ENCODE results near the gene LRRC32. TPM values are rescaled to one million over a fixed set of nuclear protein-coding genes. Genes with fewer than 3 reads are reported as not detected.

Gene LRRC32
- total RNA-seq, 1 experiment from 2014 or later, result not detected

- no peaks in the 10 kb centered on the region for H3K36me3 ChIP-seq (ENCODE audit: low read depth, low read length)
- H3K27me3 ChIP-seq (ENCODE audit: low read length), result no peaks in the 10 kb centered on the region
- no peak overlapping the region for H3K4me3 ChIP-seq (ENCODE audit: low read length)
- H3K27ac ChIP-seq (ENCODE audit: low read length), result no peak overlapping the region
- H3F3A ChIP-seq (ENCODE audit: low read length, unreplicated experiment), result no peaks in the 10 kb centered on the region
- peaks cover 10% of the 10 kb centered on the region; the same call in 1 of the 2 replicates for H3K4me1 ChIP-seq (ENCODE audit: insufficient read depth, low read length)
- H3K4me2 ChIP-seq (ENCODE audit: low read length), result no peak overlapping the region
- ChIA-PET POLR2A (ENCODE audit: unreplicated experiment) (interaction anchor here (0.6 kb wide), 1 partner anchor 528 kb away, joined by 3 read pairs; no protein-coding TSS in a partner anchor), CTCF (no interaction called here)
- peak overlapping the region; percentile 61 for H2AFZ ChIP-seq (ENCODE audit: low read length)
- TF ChIP-seq EZH2 (IDR thresholded peaks at IDR 0.05; ENCODE audit: low read length, unreplicated experiment) (no peak), EZH2phosphoT487 (IDR thresholded peaks at IDR 0.05; ENCODE audit: borderline replicate concordance, low read length) (no peak)
- TF ChIP-seq, protein P1, sequence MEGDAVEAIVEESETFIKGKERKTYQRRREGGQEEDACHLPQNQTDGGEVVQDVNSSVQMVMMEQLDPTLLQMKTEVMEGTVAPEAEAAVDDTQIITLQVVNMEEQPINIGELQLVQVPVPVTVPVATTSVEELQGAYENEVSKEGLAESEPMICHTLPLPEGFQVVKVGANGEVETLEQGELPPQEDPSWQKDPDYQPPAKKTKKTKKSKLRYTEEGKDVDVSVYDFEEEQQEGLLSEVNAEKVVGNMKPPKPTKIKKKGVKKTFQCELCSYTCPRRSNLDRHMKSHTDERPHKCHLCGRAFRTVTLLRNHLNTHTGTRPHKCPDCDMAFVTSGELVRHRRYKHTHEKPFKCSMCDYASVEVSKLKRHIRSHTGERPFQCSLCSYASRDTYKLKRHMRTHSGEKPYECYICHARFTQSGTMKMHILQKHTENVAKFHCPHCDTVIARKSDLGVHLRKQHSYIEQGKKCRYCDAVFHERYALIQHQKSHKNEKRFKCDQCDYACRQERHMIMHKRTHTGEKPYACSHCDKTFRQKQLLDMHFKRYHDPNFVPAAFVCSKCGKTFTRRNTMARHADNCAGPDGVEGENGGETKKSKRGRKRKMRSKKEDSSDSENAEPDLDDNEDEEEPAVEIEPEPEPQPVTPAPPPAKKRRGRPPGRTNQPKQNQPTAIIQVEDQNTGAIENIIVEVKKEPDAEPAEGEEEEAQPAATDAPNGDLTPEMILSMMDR (conservative IDR thresholded peaks at IDR 0.05; ENCODE audit: low read depth, low read length), result no peak
- no peaks in the 10 kb centered on the region for H3K79me2 ChIP-seq (ENCODE audit: low read length)
- peaks cover 4% of the 10 kb centered on the region; the same call in 1 of the 2 replicates for H3K9me3 ChIP-seq (ENCODE audit: low read length)
- 0 out of 2 replicates have a peak, but pooled peaks have one; percentile 10 for ATAC-seq
- H3K9me2 ChIP-seq (replicated peaks; ENCODE audit: low read length), result no peaks in the 10 kb centered on the region
- no peaks in the 10 kb centered on the region for H4K20me1 ChIP-seq (ENCODE audit: low read length)
- H3K9ac ChIP-seq (ENCODE audit: low read length), result no peak overlapping the region
- intact Hi-C loops (cut with micrococcal nuclease), result no loop called here
- no TSS peak for BruUV-seq (replicated peaks)
- DNase-seq, result peak; percentile 54
Observed at GRCh38 chr11:76623171-76623883, 47.2 kb downstream of the LRRC32 start.

DNA sequence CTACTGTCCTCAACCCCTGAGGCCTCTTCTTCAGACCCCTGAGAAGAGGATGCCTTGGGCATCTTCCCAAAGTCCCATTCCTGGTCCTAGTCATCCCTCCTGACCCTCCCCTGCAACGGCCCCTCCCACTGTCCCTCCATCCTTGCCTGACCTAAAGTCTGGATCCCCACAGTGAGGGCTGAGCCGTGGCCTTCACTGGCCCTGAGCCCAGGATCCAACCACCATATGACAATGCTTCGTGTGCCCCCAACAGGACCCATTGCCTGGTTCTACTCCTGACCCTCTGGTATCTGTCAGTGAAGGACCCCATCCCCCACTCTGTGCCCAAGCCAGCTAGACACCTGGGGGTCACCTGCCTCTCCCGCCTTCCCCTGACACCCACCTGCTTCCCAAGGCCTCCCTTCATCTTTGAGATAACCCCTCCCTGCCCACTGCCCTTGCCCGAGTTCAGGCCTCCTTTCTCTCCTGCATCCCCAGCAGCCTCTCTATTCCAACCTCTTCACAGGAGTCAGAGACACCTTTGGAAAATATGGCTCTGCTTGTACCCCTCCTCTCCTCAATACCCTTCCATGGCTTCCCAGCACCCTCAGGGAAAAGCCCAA, 48.0 kb downstream of the LRRC32 start:
- Histone ChIP-seq H3K9me3 (ENCODE audit: low read length) (peaks cover 4% of the 10 kb centered on the region; the same call in 1 of the 2 replicates), H3K4me1 (ENCODE audit: insufficient read depth, low read length) (peaks cover 10% of the 10 kb centered on the region; the same call in 1 of the 2 replicates), H2AFZ (ENCODE audit: low read length) (no peak overlapping the region), H3K27ac (ENCODE audit: low read length) (no peak overlapping the region), H4K20me1 (ENCODE audit: low read length) (no peaks in the 10 kb centered on the region), H3K4me2 (ENCODE audit: low read length) (no peak overlapping the region), H3K4me3 (ENCODE audit: low read length) (no peak overlapping the region), H3K36me3 (ENCODE audit: low read depth, low read length) (no peaks in the 10 kb centered on the region), H3K27me3 (ENCODE audit: low read length) (no peaks in the 10 kb centered on the region), H3K9ac (ENCODE audit: low read length) (no peak overlapping the region), H3F3A (ENCODE audit: low read length, unreplicated experiment) (no peaks in the 10 kb centered on the region), H3K9me2 (replicated peaks; ENCODE audit: low read length) (no peaks in the 10 kb centered on the region), H3K79me2 (ENCODE audit: low read length) (no peaks in the 10 kb centered on the region)
- ATAC-seq (no peak), DNase-seq (no peak)
- ChIA-PET POLR2A (ENCODE audit: unreplicated experiment) (no interaction called here), CTCF (no interaction called here)
- TF ChIP-seq EZH2 (IDR thresholded peaks at IDR 0.05; ENCODE audit: low read length, unreplicated experiment), result no peak
- TF ChIP-seq EZH2phosphoT487 (IDR thresholded peaks at IDR 0.05; ENCODE audit: borderline replicate concordance, low read length), result no peak
- TF ChIP-seq, protein P1 (conservative IDR thresholded peaks at IDR 0.05; ENCODE audit: low read depth, low read length), result no peak
- intact Hi-C loops (cut with micrococcal nuclease), result no loop called here
- no TSS peak for BruUV-seq (replicated peaks)

DNA sequence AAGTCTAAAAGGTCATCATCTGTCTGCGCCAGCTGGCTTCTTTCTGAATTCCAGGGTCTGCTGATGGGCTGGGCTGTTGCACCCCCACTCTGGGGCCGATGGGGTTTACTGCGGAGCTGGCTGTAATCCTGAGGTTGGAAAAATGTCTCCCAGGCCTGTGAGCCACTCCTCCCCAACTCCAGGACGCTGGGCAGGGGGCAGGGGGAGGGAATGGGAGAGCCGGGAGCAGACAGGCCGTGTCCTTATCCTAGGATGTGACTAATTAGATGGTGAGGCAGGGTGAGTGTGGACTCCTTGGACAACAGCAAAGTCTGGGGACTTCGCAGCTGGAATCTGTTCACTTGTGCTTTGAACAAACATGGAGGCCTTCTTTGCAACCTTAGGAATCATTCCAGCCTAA, 48.7 kb downstream of the LRRC32 start:
- H3K36me3 ChIP-seq (ENCODE audit: low read depth, low read length), result no peaks in the 10 kb centered on the region
- no TSS peak for BruUV-seq (replicated peaks)
- H3K9me3 ChIP-seq (ENCODE audit: low read length), result peaks cover 4% of the 10 kb centered on the region; the same call in 1 of the 2 replicates
- TF ChIP-seq, protein P1 (conservative IDR thresholded peaks at IDR 0.05; ENCODE audit: low read depth, low read length), result no peak
- TF ChIP-seq EZH2 (IDR thresholded peaks at IDR 0.05; ENCODE audit: low read length, unreplicated experiment) (no peak), EZH2phosphoT487 (IDR thresholded peaks at IDR 0.05; ENCODE audit: borderline replicate concordance, low read length) (no peak)
- no peak for DNase-seq
- H3K4me1 ChIP-seq (ENCODE audit: insufficient read depth, low read length), result peaks cover 10% of the 10 kb centered on the region; the same call in 1 of the 2 replicates
- H4K20me1 ChIP-seq (ENCODE audit: low read length), result no peaks in the 10 kb centered on the region
- no peaks in the 10 kb centered on the region for H3K79me2 ChIP-seq (ENCODE audit: low read length)
- H3K4me2 ChIP-seq (ENCODE audit: low read length), result no peak overlapping the region
- no peak for ATAC-seq
- H3K27me3 ChIP-seq (ENCODE audit: low read length), result no peaks in the 10 kb centered on the region
- intact Hi-C loops (cut with micrococcal nuclease), result no loop called here
- no peaks in the 10 kb centered on the region for H3F3A ChIP-seq (ENCODE audit: low read length, unreplicated experiment)
- no peaks in the 10 kb centered on the region for H3K9me2 ChIP-seq (replicated peaks; ENCODE audit: low read length)
- H2AFZ ChIP-seq (ENCODE audit: low read length), result no peak overlapping the region
- no peak overlapping the region for H3K4me3 ChIP-seq (ENCODE audit: low read length)
- ChIA-PET POLR2A (ENCODE audit: unreplicated experiment) (no interaction called here), CTCF (no interaction called here)
- H3K9ac ChIP-seq (ENCODE audit: low read length), result no peak overlapping the region
- no peak overlapping the region for H3K27ac ChIP-seq (ENCODE audit: low read length)

Data from PC-3 (cell line).